Uterus (tissue), 4 donors: ENCODE results near the gene UCP3. TPM values are rescaled to one million over a fixed set of nuclear protein-coding genes. Genes with fewer than 3 reads are reported as not detected.

ENCODE experiments used
- DNase-seq, 2 donors: peaks; one replicate each; pipeline ENCODE4 v3.0.0-alpha.2; 2019 to 2020
- H3K27ac ChIP-seq, 2 donors: fragments of 200-600 bp; sonication (generic); 1 replicate in 1 of 2; 2 replicates in 1 of 2; pipeline ENCODE4 v1.5.1; 2016 to 2018
- H3K27me3 ChIP-seq, 2 donors: fragments of 200-600 bp; sonication (generic); one replicate each; pipeline ENCODE4 v1.5.1; 2018 to 2019; ENCODE audit warnings: control low read depth in 1 of 2
- H3K36me3 ChIP-seq, 2 donors: fragments of 200-600 bp; sonication (generic); one replicate each; pipeline ENCODE4 v1.5.1; 2019; ENCODE audit warnings: control low read depth in 1 of 2
- H3K4me1 ChIP-seq, 2 donors: fragments of 200-600 bp; sonication (generic); one replicate each; pipeline ENCODE4 v1.5.1; 2018 to 2019; ENCODE audit warnings: control low read depth in 1 of 2
- H3K4me3 ChIP-seq, 2 donors: fragments of 200-600 bp; sonication (generic); 1 replicate in 1 of 2; 2 replicates in 1 of 2; pipeline ENCODE4 v1.5.1; 2018 to 2019; ENCODE audit warnings: mild to moderate bottlenecking in 1 of 2
- H3K9me3 ChIP-seq, 2 donors: fragments of 200-600 bp; sonication (generic); one replicate each; pipeline ENCODE4 v1.5.1; 2019; ENCODE audit warnings: control low read depth in 1 of 2
- CTCF ChIP-seq, 4 experiments: fragments of 200-600 bp in 2 of 4; fragments of 450-650 bp in 2 of 4; sonication (generic) in 2 of 4; IDR thresholded peaks; one replicate each; pipeline ENCODE4 v1.5.1; 2016 to 2019; ENCODE audit warnings: antibody characterized with exemption in 4 of 4, mild to moderate bottlenecking in 2 of 4, moderate library complexity in 1 of 4
- POLR2A ChIP-seq, 2 donors: fragments of 450-650 bp; IDR thresholded peaks; one replicate each; pipeline ENCODE4 v1.6.1; 2016; ENCODE audit warnings: antibody characterized with exemption in 2 of 2, mild to moderate bottlenecking in 1 of 2, moderate library complexity in 1 of 2
- intact Hi-C: fragments of 100-400 bp; cut with DNase I; formaldehyde crosslinking; loops from one replicate; pipeline ENCODE4 v1.15.1; 2023; ENCODE audit warnings: low total_unique reads
- total RNA-seq, 4 donors: library from RNA; depleted of rRNA in 3 of 4; stranded (reverse); fragments of >200 nt in 3 of 4; gene quantifications; one replicate each; pipeline versions ENCODE4 v1.1.0 to v1.2.4, GENCODE V29; 2014 to 2023
- donor health status: DM: yes; HTN: yes; CAD: no.

UCP3 gene
- total RNA-seq, 4 donors from 2014 or later = 0.21 to 4.1 (median 1.5) TPM; not detected in 1

- intact Hi-C loops = no loop called here
- Histone ChIP-seq H3K9me3 (no peaks in the 10 kb centered on the region), H3K4me3 (no peak overlapping the region), H3K27ac (no peak overlapping the region), H3K36me3 (no peaks in the 10 kb centered on the region), H3K27me3 (no peaks in the 10 kb centered on the region), H3K4me1 (no peaks in the 10 kb centered on the region)
- DNase-seq = no peak
- TF ChIP-seq POLR2A (IDR thresholded peaks at IDR 0.05) (no peak), CTCF (IDR thresholded peaks at IDR 0.05) (no peak)
Observed at GRCh38 chr11:74023276-74023675, 14.4 kb upstream of the UCP3 start.

GRCh38 chr11:74022546-74022945 lies 13.7 kb upstream of the UCP3 start:
- no peak overlapping the region for H3K27ac ChIP-seq
- no peaks in the 10 kb centered on the region for H3K36me3 ChIP-seq
- H3K4me1 ChIP-seq = no peaks in the 10 kb centered on the region
- TF ChIP-seq CTCF (IDR thresholded peaks at IDR 0.05) (no peak), POLR2A (IDR thresholded peaks at IDR 0.05) (no peak)
- DNase-seq = no peak
- no peaks in the 10 kb centered on the region for H3K27me3 ChIP-seq
- H3K9me3 ChIP-seq = no peaks in the 10 kb centered on the region
- H3K4me3 ChIP-seq = no peak overlapping the region
- intact Hi-C loops = no loop called here

- Histone ChIP-seq H3K4me1 (no peaks in the 10 kb centered on the region), H3K27ac (no peak overlapping the region), H3K9me3 (no peaks in the 10 kb centered on the region), H3K36me3 (no peaks in the 10 kb centered on the region), H3K4me3 (no peak overlapping the region), H3K27me3 (no peaks in the 10 kb centered on the region)
- no peak for DNase-seq
- TF ChIP-seq CTCF (IDR thresholded peaks at IDR 0.05) = no peak
- TF ChIP-seq POLR2A (IDR thresholded peaks at IDR 0.05) = no peak
- intact Hi-C loops = no loop called here
Observed at GRCh38 chr11:74021998-74022397, 13.1 kb upstream of the UCP3 start.

GRCh38 chr11:74020539-74020938 lies 11.7 kb upstream of the UCP3 start:
- Histone ChIP-seq H3K27ac (no peak overlapping the region), H3K9me3 (no peaks in the 10 kb centered on the region), H3K36me3 (no peaks in the 10 kb centered on the region), H3K4me3 (no peak overlapping the region), H3K27me3 (no peaks in the 10 kb centered on the region), H3K4me1 (no peaks in the 10 kb centered on the region)
- intact Hi-C loops = no loop called here
- TF ChIP-seq POLR2A (IDR thresholded peaks at IDR 0.05) (no peak), CTCF (IDR thresholded peaks at IDR 0.05) (no peak)
- no peak for DNase-seq

- H3K36me3 ChIP-seq = no peaks in the 10 kb centered on the region
- H3K4me3 ChIP-seq = no peak overlapping the region
- no peaks in the 10 kb centered on the region for H3K4me1 ChIP-seq
- no peaks in the 10 kb centered on the region for H3K9me3 ChIP-seq
- TF ChIP-seq CTCF (IDR thresholded peaks at IDR 0.05) (no peak), POLR2A (IDR thresholded peaks at IDR 0.05) (no peak)
- H3K27ac ChIP-seq = no peak overlapping the region
- H3K27me3 ChIP-seq = no peaks in the 10 kb centered on the region
- DNase-seq = no peak
- intact Hi-C loops = no loop called here
Observed at GRCh38 chr11:74019860-74020259, 11.0 kb upstream of the UCP3 start.
